ENCODE results near the gene TMEM132D.

- TF ChIP-seq CTCF (IDR thresholded peaks at IDR 0.05) (no peak), POLR2AphosphoS5 (IDR thresholded peaks at IDR 0.05; ENCODE audit: low read depth, low read length) (no peak), TCF7L2 (IDR thresholded peaks at IDR 0.05; ENCODE audit: low read depth, low read length) (no peak)
- TF ChIP-seq, protein P1, sequence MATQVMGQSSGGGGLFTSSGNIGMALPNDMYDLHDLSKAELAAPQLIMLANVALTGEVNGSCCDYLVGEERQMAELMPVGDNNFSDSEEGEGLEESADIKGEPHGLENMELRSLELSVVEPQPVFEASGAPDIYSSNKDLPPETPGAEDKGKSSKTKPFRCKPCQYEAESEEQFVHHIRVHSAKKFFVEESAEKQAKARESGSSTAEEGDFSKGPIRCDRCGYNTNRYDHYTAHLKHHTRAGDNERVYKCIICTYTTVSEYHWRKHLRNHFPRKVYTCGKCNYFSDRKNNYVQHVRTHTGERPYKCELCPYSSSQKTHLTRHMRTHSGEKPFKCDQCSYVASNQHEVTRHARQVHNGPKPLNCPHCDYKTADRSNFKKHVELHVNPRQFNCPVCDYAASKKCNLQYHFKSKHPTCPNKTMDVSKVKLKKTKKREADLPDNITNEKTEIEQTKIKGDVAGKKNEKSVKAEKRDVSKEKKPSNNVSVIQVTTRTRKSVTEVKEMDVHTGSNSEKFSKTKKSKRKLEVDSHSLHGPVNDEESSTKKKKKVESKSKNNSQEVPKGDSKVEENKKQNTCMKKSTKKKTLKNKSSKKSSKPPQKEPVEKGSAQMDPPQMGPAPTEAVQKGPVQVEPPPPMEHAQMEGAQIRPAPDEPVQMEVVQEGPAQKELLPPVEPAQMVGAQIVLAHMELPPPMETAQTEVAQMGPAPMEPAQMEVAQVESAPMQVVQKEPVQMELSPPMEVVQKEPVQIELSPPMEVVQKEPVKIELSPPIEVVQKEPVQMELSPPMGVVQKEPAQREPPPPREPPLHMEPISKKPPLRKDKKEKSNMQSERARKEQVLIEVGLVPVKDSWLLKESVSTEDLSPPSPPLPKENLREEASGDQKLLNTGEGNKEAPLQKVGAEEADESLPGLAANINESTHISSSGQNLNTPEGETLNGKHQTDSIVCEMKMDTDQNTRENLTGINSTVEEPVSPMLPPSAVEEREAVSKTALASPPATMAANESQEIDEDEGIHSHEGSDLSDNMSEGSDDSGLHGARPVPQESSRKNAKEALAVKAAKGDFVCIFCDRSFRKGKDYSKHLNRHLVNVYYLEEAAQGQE (IDR thresholded peaks at IDR 0.05; ENCODE audit: insufficient read depth in 1 of 2, low read depth in 2 of 2, low read length in 1 of 2): no peak
These were observed 801.6 kb downstream of the TMEM132D start for GRCh38 chr12:129102233-129102632.
